Memory B cell (primary cell): ENCODE data around the gene HIGD2A.

Experiments used
- ATAC-seq: fragments of 150-1000 bp; cut with Tn5 transposase; 2 replicates; pipeline ENCODE4 v1.10.0; 2021; ENCODE audit warnings: low read depth, mild to moderate bottlenecking, moderate library complexity
- DNase-seq, 2 donors: peaks; one replicate each; pipeline ENCODE4 v3.0.0; 2022; ENCODE audit warnings: low spot score in 2 of 2
- H3K27ac Mint-ChIP-seq: one replicate; pipeline ENCODE4 v1.8.0; 2022; ENCODE audit warnings: mild to moderate bottlenecking, moderate library complexity, mixed read lengths
- H3K27me3 Mint-ChIP-seq: one replicate; pipeline ENCODE4 v1.8.0; 2022; ENCODE audit warnings: mixed read lengths
- H3K36me3 Mint-ChIP-seq: one replicate; pipeline ENCODE4 v1.8.0; 2022; ENCODE audit warnings: mild to moderate bottlenecking, mixed read lengths
- H3K4me1 Mint-ChIP-seq: one replicate; pipeline ENCODE4 v1.8.0; 2022; ENCODE audit warnings: mixed read lengths
- H3K4me3 Mint-ChIP-seq: one replicate; pipeline ENCODE4 v1.8.0; 2022; ENCODE audit warnings: mild to moderate bottlenecking, moderate library complexity, mixed read lengths
- H3K9me3 Mint-ChIP-seq: one replicate; pipeline ENCODE4 v1.8.0; 2022; ENCODE audit warnings: mixed read lengths

HIGD2A gene, protein sequence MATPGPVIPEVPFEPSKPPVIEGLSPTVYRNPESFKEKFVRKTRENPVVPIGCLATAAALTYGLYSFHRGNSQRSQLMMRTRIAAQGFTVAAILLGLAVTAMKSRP

DNA sequence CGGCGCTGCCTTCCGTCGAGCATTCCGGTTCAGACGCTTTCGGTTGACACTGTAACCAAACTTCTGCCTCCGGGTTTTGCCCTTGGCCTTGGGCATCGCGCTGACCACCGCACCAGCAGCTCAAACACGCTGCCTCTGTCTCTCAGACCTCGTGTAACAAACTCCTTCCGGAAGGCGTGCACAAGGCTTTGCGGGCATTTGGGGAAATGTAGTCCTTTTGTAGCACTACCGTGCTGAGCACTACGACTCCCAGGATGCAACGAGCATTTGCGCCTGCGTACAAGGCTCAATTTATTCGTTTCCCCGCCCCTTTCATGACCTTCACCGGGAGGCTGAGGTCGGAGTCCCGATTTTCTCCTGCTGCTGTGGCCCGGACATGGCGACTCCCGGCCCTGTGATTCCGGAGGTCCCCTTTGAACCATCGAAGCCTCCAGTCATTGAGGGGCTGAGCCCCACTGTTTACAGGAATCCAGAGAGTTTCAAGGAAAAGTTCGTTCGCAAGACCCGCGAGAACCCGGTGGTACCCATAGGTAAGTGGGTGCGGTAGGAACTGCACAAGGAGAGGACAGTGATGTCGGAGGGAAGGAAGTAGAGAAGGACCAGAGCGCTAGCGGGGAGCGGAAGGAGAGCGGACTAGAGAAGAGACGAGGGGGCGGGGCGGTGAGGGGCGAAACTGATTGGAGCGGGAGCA is at the start of gene HIGD2A, which contains the start of gene NOP16:
TSS of gene HIGD2A (plus strand) at position 308 of the 691 bp plus-strand sequence. CDS start at position 377, 69 bp downstream.
TSS of gene NOP16 (minus strand) at position 155 of the 691 bp plus-strand sequence. CDS start at position 96, 59 bp downstream.
- Mint-ChIP-seq H3K4me3 (peak within 1 kb of the TSS; percentile 96), H3K36me3 (peaks cover 14% of the 10 kb centered on the region), H3K27me3 (no peaks in the 10 kb centered on the region), H3K9me3 (no peaks in the 10 kb centered on the region), H3K27ac (peak within 1 kb of the TSS; percentile 96), H3K4me1 (peaks cover 13% of the 10 kb centered on the region)
- DNase-seq (peak; percentile 94 to 97), ATAC-seq (peak; percentile 83)

DNA sequence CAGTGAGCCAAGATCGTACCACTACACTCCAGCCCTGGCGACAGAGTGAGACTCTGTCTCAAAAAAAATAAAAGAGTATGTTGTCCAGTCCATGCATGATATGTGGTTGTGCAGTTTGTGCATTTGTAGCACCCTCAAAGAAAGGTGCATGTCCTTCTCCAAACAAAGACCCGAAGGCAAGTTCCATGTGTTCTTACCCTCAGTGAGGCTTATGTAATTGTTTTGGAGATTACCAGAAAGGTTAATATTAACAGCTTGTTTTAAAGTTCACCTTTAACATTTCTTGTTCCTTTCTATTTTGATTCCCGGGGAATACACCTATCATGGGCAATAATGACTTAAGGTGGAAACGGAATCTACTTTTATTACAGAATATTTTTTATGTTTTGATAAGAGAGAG is 49.2 kb upstream of the HIGD2A start:
- Mint-ChIP-seq H3K4me1 (no peaks in the 10 kb centered on the region), H3K27me3 (no peaks in the 10 kb centered on the region), H3K27ac (no peak overlapping the region), H3K4me3 (no peak overlapping the region), H3K9me3 (no peaks in the 10 kb centered on the region), H3K36me3 (peaks cover 26% of the 10 kb centered on the region)
- DNase-seq (no peak), ATAC-seq (no peak)

DNA sequence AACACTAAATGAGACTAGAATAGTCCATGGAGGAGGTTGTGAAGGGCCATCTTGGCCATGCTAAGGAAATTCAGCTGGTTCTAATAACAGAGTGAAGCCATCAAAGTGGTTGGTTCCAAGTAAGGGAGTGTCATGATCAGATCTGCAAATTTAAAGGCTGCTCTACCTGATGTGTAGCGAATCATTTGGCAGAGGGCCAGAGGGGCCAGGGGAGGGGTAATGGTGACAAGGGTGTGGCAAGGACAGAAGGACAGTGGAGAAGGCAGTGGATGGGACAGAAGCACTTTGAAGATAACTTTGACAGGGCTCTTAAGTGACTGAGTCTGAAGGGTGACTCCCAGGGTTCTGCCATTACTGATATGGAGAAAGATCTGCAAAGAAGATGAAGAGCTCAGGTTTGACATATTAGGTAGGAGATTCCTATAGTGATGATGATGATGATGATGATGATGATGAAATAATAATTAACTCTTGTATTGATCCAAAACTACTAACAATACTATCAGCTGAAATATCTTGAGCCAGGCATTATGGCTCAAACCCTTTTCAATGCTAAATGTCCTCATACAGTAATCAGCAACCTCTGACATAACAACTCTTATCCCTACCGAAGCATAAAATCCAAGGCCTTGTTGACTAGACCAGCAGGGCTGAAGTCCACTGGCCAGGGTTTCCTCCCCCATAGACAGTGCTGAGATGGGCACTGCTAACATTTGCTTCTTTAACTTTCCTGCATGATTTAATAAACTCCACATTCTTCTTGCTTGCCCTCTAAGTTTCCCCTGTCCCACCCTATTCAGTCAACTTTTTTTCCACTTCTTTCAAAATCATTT is 47.0 kb upstream of the HIGD2A start:
- H3K27ac Mint-ChIP-seq: peak overlapping the region; percentile 54
- DNase-seq (no peak), ATAC-seq (no peak)
- H3K36me3 Mint-ChIP-seq: peaks cover 23% of the 10 kb centered on the region
- H3K9me3 Mint-ChIP-seq: no peaks in the 10 kb centered on the region
- H3K4me3 Mint-ChIP-seq: no peak overlapping the region
- H3K27me3 Mint-ChIP-seq: no peaks in the 10 kb centered on the region
- H3K4me1 Mint-ChIP-seq: no peaks in the 10 kb centered on the region

DNA sequence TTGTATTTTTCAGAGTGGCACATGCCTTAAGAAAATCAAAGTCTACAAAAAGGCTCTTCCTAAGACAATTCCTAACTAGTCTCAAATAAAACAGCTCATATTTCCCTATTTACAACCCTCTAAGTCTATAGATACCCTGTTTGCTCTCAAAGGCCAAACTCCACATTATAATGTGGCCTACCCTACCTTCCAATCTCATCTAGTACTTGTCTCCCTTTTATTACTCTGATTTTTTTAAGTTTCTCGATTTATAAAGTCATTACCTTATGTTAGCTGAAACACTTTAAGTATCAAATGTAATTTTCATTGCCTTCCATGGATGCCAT is 46.4 kb upstream of the HIGD2A start:
- no peak overlapping the region for H3K27ac Mint-ChIP-seq
- no peaks in the 10 kb centered on the region for H3K27me3 Mint-ChIP-seq
- DNase-seq (no peak), ATAC-seq (no peak)
- no peak overlapping the region for H3K4me3 Mint-ChIP-seq
- H3K9me3 Mint-ChIP-seq: no peaks in the 10 kb centered on the region
- no peaks in the 10 kb centered on the region for H3K4me1 Mint-ChIP-seq
- H3K36me3 Mint-ChIP-seq: peaks cover 17% of the 10 kb centered on the region

DNA sequence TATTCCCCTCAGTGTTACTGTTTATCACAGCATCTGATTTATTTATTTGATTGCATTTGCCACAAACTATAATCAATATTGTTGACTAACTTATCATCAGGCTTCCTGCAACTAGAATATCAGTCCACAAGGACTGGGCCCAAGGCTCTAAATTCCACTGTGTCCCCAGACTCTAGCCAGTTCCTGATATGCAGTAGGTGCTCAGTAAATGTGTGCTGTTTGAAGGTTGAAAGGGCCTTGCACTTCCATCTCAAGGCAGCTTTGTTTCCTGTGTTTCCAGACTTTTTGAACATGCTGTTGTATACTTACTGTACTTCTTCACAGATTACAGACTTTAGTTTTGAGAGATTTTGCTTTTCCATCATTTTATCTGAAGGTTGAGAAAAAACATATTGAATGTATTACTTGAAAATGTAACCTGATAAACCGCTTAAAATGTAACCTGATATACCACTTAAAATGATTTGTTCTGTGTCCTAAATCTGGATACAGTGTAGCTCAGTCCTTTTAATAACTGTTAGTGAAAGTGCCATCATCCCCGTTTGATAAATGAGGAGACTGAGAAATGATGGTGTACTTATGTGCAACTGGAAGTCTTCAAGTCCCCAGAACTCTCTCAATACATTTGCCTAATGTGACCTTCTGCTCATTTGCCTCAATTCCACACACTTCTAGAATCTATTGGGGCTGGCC is 45.6 kb upstream of the HIGD2A start:
- H3K27me3 Mint-ChIP-seq: no peaks in the 10 kb centered on the region
- H3K27ac Mint-ChIP-seq: peak overlapping the region; percentile 48
- no peak overlapping the region for H3K4me3 Mint-ChIP-seq
- H3K9me3 Mint-ChIP-seq: no peaks in the 10 kb centered on the region
- DNase-seq (no peak), ATAC-seq (no peak)
- no peaks in the 10 kb centered on the region for H3K4me1 Mint-ChIP-seq
- H3K36me3 Mint-ChIP-seq: peaks cover 12% of the 10 kb centered on the region

DNA sequence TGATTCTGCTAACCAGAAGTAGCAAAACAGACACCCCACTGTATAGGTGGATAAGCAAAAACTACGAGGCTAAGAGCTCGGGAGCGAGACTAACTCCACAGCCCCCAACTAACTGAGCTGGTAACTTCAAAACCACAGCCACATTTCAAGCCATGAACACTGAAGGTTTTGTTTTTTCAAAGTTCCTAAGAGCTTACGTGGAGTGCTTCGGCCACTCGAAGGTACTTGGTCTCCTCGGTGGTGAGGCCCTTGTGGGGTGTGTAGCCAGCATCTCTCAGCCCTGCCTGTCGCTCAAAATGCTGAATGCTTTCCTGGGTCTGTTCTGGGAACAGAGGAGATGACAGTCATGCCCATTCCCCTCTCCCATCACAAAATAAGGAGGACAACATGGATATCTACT is 38.1 kb upstream of the HIGD2A start:
- peak overlapping the region; percentile 74 for H3K27ac Mint-ChIP-seq
- no peak for DNase-seq
- H3K36me3 Mint-ChIP-seq: peaks cover 40% of the 10 kb centered on the region
- H3K4me1 Mint-ChIP-seq: peaks cover 9% of the 10 kb centered on the region
- H3K9me3 Mint-ChIP-seq: no peaks in the 10 kb centered on the region
- H3K4me3 Mint-ChIP-seq: no peak overlapping the region
- H3K27me3 Mint-ChIP-seq: no peaks in the 10 kb centered on the region
- ATAC-seq: no peak

DNA sequence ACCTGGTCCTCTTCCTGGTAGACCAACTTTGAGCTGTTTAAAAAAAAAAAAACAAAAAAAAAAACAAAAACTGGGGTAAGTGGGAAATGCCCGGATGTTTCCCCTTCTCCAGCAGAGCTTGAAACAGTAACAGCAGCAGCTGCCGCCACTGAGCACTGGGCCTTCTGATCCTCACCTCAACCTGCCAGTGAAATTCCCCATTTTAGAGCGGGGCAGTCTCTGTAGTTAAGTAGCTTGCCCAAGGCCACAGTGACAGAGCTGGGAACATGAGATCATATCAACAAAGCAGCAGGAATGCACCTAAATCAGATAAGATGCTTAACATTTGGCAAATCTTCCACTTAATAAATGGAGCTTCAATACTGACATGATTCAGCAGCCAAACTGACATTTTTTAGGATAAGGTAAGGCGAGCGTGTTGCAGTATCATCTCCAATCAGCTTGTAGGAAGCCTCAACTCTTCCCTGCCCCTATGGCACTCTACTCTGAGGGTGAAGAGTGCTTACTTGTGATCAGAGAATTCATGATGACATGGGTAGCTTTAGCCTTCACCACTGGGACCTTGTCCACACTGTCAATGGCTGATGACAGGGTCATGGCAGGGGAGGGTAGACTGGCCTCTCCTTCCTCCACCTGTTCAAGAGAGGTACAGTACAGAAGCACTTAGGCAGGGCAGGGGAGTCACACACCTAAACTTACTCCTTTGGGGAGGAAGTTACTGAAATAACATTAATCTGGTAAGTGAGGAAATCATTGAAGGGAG is 36.3 kb upstream of the HIGD2A start:
- no peak overlapping the region for H3K4me3 Mint-ChIP-seq
- H3K9me3 Mint-ChIP-seq: no peaks in the 10 kb centered on the region
- DNase-seq (no peak), ATAC-seq (no peak)
- H3K27me3 Mint-ChIP-seq: no peaks in the 10 kb centered on the region
- peak overlapping the region; percentile 22 for H3K27ac Mint-ChIP-seq
- peaks cover 10% of the 10 kb centered on the region for H3K4me1 Mint-ChIP-seq
- peaks cover 39% of the 10 kb centered on the region for H3K36me3 Mint-ChIP-seq

DNA sequence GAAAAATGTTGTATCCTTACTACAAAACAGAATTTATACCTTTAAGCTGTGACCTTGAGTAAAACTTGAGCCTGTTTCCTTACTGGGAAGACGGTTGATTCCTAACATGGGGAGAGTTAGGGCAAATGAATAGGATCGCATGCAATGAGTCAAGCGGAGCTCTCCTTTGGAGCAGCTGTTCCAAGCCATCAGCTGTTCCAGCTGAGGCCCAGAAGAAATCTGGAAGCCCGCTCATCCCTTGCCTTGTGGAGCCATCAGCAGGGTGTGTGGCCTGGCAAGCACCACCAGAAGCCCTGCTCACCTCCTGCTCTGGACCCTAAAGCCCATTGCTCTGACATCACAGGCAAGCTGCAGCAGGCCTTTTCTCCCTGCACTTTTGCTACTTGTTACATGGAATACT is 35.0 kb upstream of the HIGD2A start:
- no peak overlapping the region for H3K4me3 Mint-ChIP-seq
- no peaks in the 10 kb centered on the region for H3K27me3 Mint-ChIP-seq
- H3K36me3 Mint-ChIP-seq: peaks cover 40% of the 10 kb centered on the region
- H3K9me3 Mint-ChIP-seq: no peaks in the 10 kb centered on the region
- DNase-seq: no peak
- no peak overlapping the region for H3K27ac Mint-ChIP-seq
- ATAC-seq: no peak
- H3K4me1 Mint-ChIP-seq: peaks cover 15% of the 10 kb centered on the region

DNA sequence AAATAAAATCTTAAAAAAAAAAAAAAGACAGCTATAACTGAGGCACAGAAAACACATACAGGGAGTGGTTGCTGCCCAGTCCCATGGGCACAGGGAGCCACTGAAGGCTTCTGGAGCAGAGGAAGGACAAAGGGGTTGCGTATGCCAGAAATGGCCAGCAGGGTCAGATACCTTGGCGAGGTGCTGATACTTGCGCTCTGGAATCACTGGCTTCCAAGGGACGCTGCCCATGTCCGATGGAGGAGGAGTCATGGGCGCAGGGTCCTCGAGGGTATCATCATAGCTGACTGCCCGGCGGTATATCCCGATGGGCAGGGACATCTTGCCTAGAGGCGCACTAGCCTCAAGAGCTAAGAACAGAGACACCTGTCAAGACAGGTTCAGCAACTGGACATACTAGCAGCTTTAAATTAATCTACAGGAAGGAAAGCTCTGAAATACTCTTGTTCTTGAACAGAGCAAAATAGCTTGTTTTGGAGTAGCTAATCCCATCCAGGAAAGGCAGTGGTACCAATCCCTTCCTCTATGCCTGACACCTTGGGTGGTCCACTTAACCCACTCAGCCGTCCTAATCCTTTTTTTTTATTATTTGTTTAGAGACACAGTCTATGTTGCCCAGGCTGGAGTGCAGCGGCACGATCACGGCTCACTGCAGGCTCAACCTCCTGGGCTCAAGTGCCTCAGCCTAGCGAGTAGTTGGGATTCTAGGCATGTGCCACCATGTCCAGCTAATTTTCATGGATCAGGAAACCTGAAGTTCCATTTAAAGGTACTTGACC is 33.0 kb upstream of the HIGD2A start:
- peaks cover 20% of the 10 kb centered on the region for H3K4me1 Mint-ChIP-seq
- no peak overlapping the region for H3K4me3 Mint-ChIP-seq
- no peak for ATAC-seq
- H3K9me3 Mint-ChIP-seq: no peaks in the 10 kb centered on the region
- no peak for DNase-seq
- peaks cover 25% of the 10 kb centered on the region for H3K36me3 Mint-ChIP-seq
- H3K27me3 Mint-ChIP-seq: no peaks in the 10 kb centered on the region
- H3K27ac Mint-ChIP-seq: no peak overlapping the region

DNA sequence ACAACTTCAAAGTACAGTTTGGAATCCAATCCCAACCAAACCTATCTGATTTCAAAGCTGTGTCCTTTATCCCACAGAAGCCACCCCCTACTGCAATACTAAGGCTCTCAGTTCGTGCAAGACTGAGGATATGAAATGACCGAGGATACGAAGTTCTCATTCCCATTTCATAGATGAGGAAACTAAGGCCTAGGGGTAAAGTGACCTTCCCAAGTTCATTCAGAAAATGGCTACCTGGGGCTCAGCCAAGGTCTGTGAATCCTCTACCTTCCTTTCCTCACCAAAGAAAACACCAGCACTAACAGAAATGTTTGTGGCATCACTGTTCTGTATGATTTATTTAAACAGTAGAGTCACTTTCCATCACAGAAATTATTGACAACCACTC is 32.4 kb upstream of the HIGD2A start:
- ATAC-seq (no peak), DNase-seq (no peak)
- Mint-ChIP-seq H3K4me3 (no peak overlapping the region), H3K27ac (no peak overlapping the region), H3K36me3 (peaks cover 24% of the 10 kb centered on the region), H3K9me3 (no peaks in the 10 kb centered on the region), H3K4me1 (peaks cover 23% of the 10 kb centered on the region), H3K27me3 (no peaks in the 10 kb centered on the region)

DNA sequence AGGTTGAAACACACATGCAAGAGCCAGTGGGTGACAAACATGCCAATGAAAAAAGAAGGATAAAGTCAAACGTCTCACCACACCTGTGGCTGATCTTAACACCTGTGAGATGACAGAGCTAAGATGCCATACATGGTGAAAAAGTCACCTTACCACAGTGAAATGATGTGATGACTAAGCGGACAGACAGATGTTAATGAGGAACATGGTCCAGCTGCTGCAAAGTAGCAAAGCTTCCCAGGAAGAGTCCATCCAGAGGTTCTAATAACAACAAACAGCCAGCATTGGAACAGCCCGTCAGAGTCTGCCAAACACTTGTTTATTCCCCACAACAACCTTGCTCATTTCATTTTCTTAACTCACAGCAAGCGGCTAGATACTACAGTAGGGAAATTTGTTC is 28.9 kb upstream of the HIGD2A start:
- Mint-ChIP-seq H3K27ac (peak overlapping the region; percentile 31), H3K9me3 (no peaks in the 10 kb centered on the region), H3K36me3 (peaks cover 12% of the 10 kb centered on the region), H3K27me3 (no peaks in the 10 kb centered on the region), H3K4me1 (peaks cover 20% of the 10 kb centered on the region), H3K4me3 (peak overlapping the region; percentile 29)
- DNase-seq (no peak), ATAC-seq (no peak)

DNA sequence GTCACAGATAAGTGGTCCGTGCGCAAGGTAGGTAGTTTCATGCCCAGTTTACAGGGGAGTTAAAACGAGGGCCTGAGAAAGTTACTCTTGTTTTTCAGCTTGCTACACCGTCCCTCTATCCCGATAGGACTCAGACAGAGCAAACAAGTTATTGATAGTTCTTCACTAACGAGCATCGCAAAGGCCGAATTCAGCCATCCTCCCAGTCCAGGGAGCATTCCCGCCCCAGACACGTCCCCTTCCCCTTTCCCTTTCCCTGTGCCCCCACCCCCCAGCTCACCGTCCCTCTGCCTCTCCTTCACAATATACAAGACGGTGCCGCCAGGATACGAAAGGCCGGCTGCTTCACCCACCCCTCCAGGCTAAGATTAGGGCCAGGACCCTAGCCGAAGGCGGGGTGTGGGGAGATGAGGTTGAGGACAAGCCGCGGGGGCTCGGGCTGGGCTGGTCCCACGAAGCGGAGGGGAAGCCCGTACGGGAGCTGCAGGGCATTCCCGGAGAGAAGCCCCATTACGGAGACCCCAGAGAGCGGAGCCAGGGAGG is 27.6 kb upstream of the HIGD2A start:
- Mint-ChIP-seq H3K36me3 (peaks cover 8% of the 10 kb centered on the region), H3K9me3 (no peaks in the 10 kb centered on the region), H3K4me1 (peaks cover 18% of the 10 kb centered on the region), H3K27me3 (no peaks in the 10 kb centered on the region), H3K27ac (peak overlapping the region; percentile 93), H3K4me3 (peak overlapping the region; percentile 97)
- no peak for DNase-seq
- no peak for ATAC-seq
